ENCODE results near the gene SPACDR. TPM values are rescaled to one million over a fixed set of nuclear protein-coding genes. Genes with fewer than 3 reads are reported as not detected.

SPACDR gene
- total and polyA plus RNA-seq, 2 experiments from 2014 or later: 0.42 to 0.52 TPM

GRCh38 chr7:100429637-100430492, 34.2 kb downstream of the SPACDR start, which contains the start of gene MEPCE (continued):
- TF ChIP-seq JUNB (IDR thresholded peaks at IDR 0.05; ENCODE audit: unreplicated experiment): no peak
- no peak for TF ChIP-seq REST (IDR thresholded peaks at IDR 0.05; ENCODE audit: unreplicated experiment)
- no peak for TF ChIP-seq NANOG (IDR thresholded peaks at IDR 0.05; ENCODE audit: borderline replicate concordance)

GRCh38 chr7:100428967-100429636, 35.0 kb downstream of the SPACDR start:
- peaks cover 21% of the 10 kb centered on the region; the same call in 1 of the 2 replicates for H3K4me1 ChIP-seq (ENCODE audit: insufficient read depth)
- 0 out of 2 replicates have a peak, but pooled peaks cover 3% of the 10 kb centered on the region for H3K9me2 ChIP-seq (ENCODE audit: insufficient read depth)
- peaks cover 20% of the 10 kb centered on the region; the same call in 2 of the 3 replicates for H3K9me3 Mint-ChIP-seq
- H3K4me2 ChIP-seq: peak overlapping the region; percentile 79
- peaks cover 9% of the 10 kb centered on the region for H3K27me3 ChIP-seq (ENCODE audit: insufficient read depth)
- DNase-seq (ENCODE audit: low spot score) (peak; percentile 100), ATAC-seq (peak; percentile 47)
- peak overlapping the region; percentile 99 for H3K27ac Mint-ChIP-seq
- H4K20me1 ChIP-seq (replicated peaks; ENCODE audit: insufficient read depth): no peaks in the 10 kb centered on the region; the same call in 1 of the 2 replicates
- TF ChIP-seq POLR2AphosphoS5 (IDR thresholded peaks at IDR 0.05; ENCODE audit: low read depth) (peak; percentile 86), NANOG (IDR thresholded peaks at IDR 0.05; ENCODE audit: borderline replicate concordance) (no peak), ETS1 (IDR thresholded peaks at IDR 0.05) (peak; percentile 17; the same call in 1 of the 2 replicates), ZNF462 (CRISPR knock-in tag; IDR thresholded peaks at IDR 0.05) (no peak), CREB1 (CRISPR knock-in tag; IDR thresholded peaks at IDR 0.05; ENCODE audit: low read depth) (peak; percentile 93), ZNF114 (CRISPR knock-in tag; IDR thresholded peaks at IDR 0.05) (no peak), STAT1 (IDR thresholded peaks at IDR 0.05; ENCODE audit: unreplicated experiment) (no peak)
- H3K4me3 Mint-ChIP-seq: peak overlapping the region; percentile 92
- H3K36me3 Mint-ChIP-seq (ENCODE audit: low read depth): peaks cover 45% of the 10 kb centered on the region
- H3K27me3 Mint-ChIP-seq (ENCODE audit: insufficient read depth, low read depth, poor library complexity): peaks cover 36% of the 10 kb centered on the region
- H3K4me1 Mint-ChIP-seq: peaks cover 36% of the 10 kb centered on the region
- peak overlapping the region; percentile 67 for H3K4me3 ChIP-seq
- peaks cover 32% of the 10 kb centered on the region for H3K79me2 ChIP-seq (replicated peaks; ENCODE audit: insufficient read depth)
- H3K27ac ChIP-seq (ENCODE audit: low read depth): peak overlapping the region; percentile 99
- peaks cover 3% of the 10 kb centered on the region; the same call in 1 of the 2 replicates for H3K36me3 ChIP-seq (ENCODE audit: insufficient read depth)
- H3F3A ChIP-seq (replicated peaks; ENCODE audit: low read depth): peaks cover 23% of the 10 kb centered on the region; the same call in 1 of the 2 replicates
- H2AFZ ChIP-seq: no peak overlapping the region

Measured in GM23338 (cell line).